Parathyroid adenoma (tissue), 2 donors: ENCODE measurements around the gene MALRD1.

ENCODE experiments used
- H2AFZ ChIP-seq: fragments of 300-600 bp; sonication (generic); one replicate; pipeline ENCODE4 v1.7.0; 2017; ENCODE audit warnings: antibody characterized with exemption, mild to moderate bottlenecking
- H3K27ac ChIP-seq: fragments of 300-600 bp; sonication (generic); one replicate; pipeline ENCODE4 v1.7.0; 2017
- H3K27me3 ChIP-seq: fragments of 300-600 bp; sonication (generic); one replicate; pipeline ENCODE4 v1.7.0; 2017; ENCODE audit warnings: low read length; ENCODE audit not compliant: control insufficient read depth, insufficient read depth
- H3K36me3 ChIP-seq: fragments of 300-600 bp; sonication (generic); one replicate; pipeline ENCODE4 v1.7.0; 2017; ENCODE audit warnings: low read length; ENCODE audit not compliant: control insufficient read depth, insufficient read depth
- H3K4me1 ChIP-seq: fragments of 300-600 bp; sonication (generic); one replicate; pipeline ENCODE4 v1.7.0; 2017; ENCODE audit warnings: control low read depth
- H3K4me2 ChIP-seq: fragments of 300-600 bp; sonication (generic); one replicate; pipeline ENCODE4 v1.7.0; 2017; ENCODE audit warnings: low read length
- H3K4me3 ChIP-seq: fragments of 300-600 bp; sonication (generic); one replicate; pipeline ENCODE4 v1.7.0; 2017; ENCODE audit warnings: low read depth, low read length
- H3K79me2 ChIP-seq: fragments of 300-600 bp; sonication (generic); one replicate; pipeline ENCODE4 v1.7.0; 2017; ENCODE audit warnings: control low read depth
- H3K9ac ChIP-seq: fragments of 300-600 bp; sonication (generic); one replicate; pipeline ENCODE4 v1.7.0; 2017; ENCODE audit warnings: mild to moderate bottlenecking
- H3K9me3 ChIP-seq: fragments of 300-600 bp; sonication (generic); one replicate; pipeline ENCODE4 v1.7.0; 2017; ENCODE audit warnings: low read length; ENCODE audit not compliant: control insufficient read depth
- CTCF ChIP-seq: fragments of 300-600 bp; sonication (generic); IDR thresholded peaks from one replicate; pipeline ENCODE4 v1.7.0; 2017; ENCODE audit warnings: antibody characterized with exemption, mild to moderate bottlenecking
- donor health status: primary hyperparathyroidism.

MALRD1 gene

GRCh38 chr10:19431622-19432351 is 383.2 kb downstream of the MALRD1 start:
- H3K4me2 ChIP-seq: no peak overlapping the region
- no peaks in the 10 kb centered on the region for H3K27me3 ChIP-seq
- no peaks in the 10 kb centered on the region for H3K36me3 ChIP-seq
- TF ChIP-seq CTCF: no peak
- no peaks in the 10 kb centered on the region for H3K9me3 ChIP-seq
- H3K27ac ChIP-seq: no peak overlapping the region
- no peak overlapping the region for H3K9ac ChIP-seq
- no peak overlapping the region for H3K4me3 ChIP-seq
- no peaks in the 10 kb centered on the region for H3K79me2 ChIP-seq
- no peak overlapping the region for H2AFZ ChIP-seq
- no peaks in the 10 kb centered on the region for H3K4me1 ChIP-seq

- Histone ChIP-seq H3K4me2 (no peak overlapping the region), H3K4me3 (no peak overlapping the region), H2AFZ (no peak overlapping the region), H3K9me3 (no peaks in the 10 kb centered on the region), H3K79me2 (no peaks in the 10 kb centered on the region), H3K9ac (no peak overlapping the region), H3K27ac (no peak overlapping the region), H3K4me1 (no peaks in the 10 kb centered on the region), H3K27me3 (no peaks in the 10 kb centered on the region), H3K36me3 (no peaks in the 10 kb centered on the region)
- no peak for TF ChIP-seq CTCF
These were observed 401.3 kb downstream of the MALRD1 start for GRCh38 chr10:19449860-19450259.

- Histone ChIP-seq H3K4me1 (no peaks in the 10 kb centered on the region), H3K36me3 (no peaks in the 10 kb centered on the region), H3K9ac (no peak overlapping the region), H2AFZ (no peak overlapping the region), H3K4me3 (no peak overlapping the region), H3K9me3 (no peaks in the 10 kb centered on the region), H3K79me2 (no peaks in the 10 kb centered on the region), H3K27ac (no peak overlapping the region), H3K4me2 (no peak overlapping the region), H3K27me3 (no peaks in the 10 kb centered on the region)
- TF ChIP-seq CTCF: no peak
These were observed 402.8 kb downstream of the MALRD1 start for GRCh38 chr10:19451356-19451755.

GRCh38 chr10:19451937-19452336 is 403.3 kb downstream of the MALRD1 start:
- no peaks in the 10 kb centered on the region for H3K27me3 ChIP-seq

More at GRCh38 chr10:19451937-19452336, 403.3 kb downstream of the MALRD1 start:
- no peak overlapping the region for H3K9ac ChIP-seq
- H3K27ac ChIP-seq: no peak overlapping the region
- H3K4me2 ChIP-seq: no peak overlapping the region
- no peak overlapping the region for H3K4me3 ChIP-seq
- no peak overlapping the region for H2AFZ ChIP-seq
- H3K9me3 ChIP-seq: no peaks in the 10 kb centered on the region
- H3K36me3 ChIP-seq: no peaks in the 10 kb centered on the region
- TF ChIP-seq CTCF: no peak
- H3K79me2 ChIP-seq: no peaks in the 10 kb centered on the region
- no peaks in the 10 kb centered on the region for H3K4me1 ChIP-seq
